ENCODE data around the gene SLC12A8.

The SLC12A8 gene

GRCh38 chr3:125054449-125055329 lies 157.9 kb downstream of the SLC12A8 start:
- in situ Hi-C loops (cut with HindIII; ENCODE audit: low pct_ligation_motif_present, low sequenced_read_pairs) = no loop called here
- no peaks in the 10 kb centered on the region for H3K27me3 ChIP-seq (replicated peaks)

GRCh38 chr3:125054062-125054448 lies 158.5 kb downstream of the SLC12A8 start:
- H3K27ac ChIP-seq = peak overlapping the region; percentile 98

More at GRCh38 chr3:125054449-125055329, 157.9 kb downstream of the SLC12A8 start:
- Histone ChIP-seq H3K27ac (peak overlapping the region; percentile 98), H3K36me3 (replicated peaks) (peaks cover 5% of the 10 kb centered on the region), H3K4me3 (ENCODE audit: low read depth, low read length) (peak overlapping the region; percentile 78)
- peak; percentile 42 for DNase-seq
- peak; percentile 20 for TF ChIP-seq CTCF (IDR thresholded peaks at IDR 0.05; ENCODE audit: low read depth, low read length, missing control alignments)

GRCh38 chr3:125053304-125053699 lies 159.2 kb downstream of the SLC12A8 start:
- H3K36me3 ChIP-seq (replicated peaks) = peaks cover 10% of the 10 kb centered on the region
- H3K4me3 ChIP-seq (ENCODE audit: low read depth, low read length) = peak overlapping the region; percentile 78
- no peak for DNase-seq
- H3K27me3 ChIP-seq (replicated peaks) = no peaks in the 10 kb centered on the region
- in situ Hi-C loops (cut with HindIII; ENCODE audit: low pct_ligation_motif_present, low sequenced_read_pairs) = no loop called here
- H3K27ac ChIP-seq = peak overlapping the region; percentile 98
- no peak for TF ChIP-seq CTCF (IDR thresholded peaks at IDR 0.05; ENCODE audit: low read depth, low read length, missing control alignments)

More at GRCh38 chr3:125054062-125054448, 158.5 kb downstream of the SLC12A8 start:
- in situ Hi-C loops (cut with HindIII; ENCODE audit: low pct_ligation_motif_present, low sequenced_read_pairs) = no loop called here
- no peak for DNase-seq
- Histone ChIP-seq H3K27me3 (replicated peaks) (no peaks in the 10 kb centered on the region), H3K4me3 (ENCODE audit: low read depth, low read length) (peak overlapping the region; percentile 78), H3K36me3 (replicated peaks) (peaks cover 5% of the 10 kb centered on the region)
- TF ChIP-seq CTCF (IDR thresholded peaks at IDR 0.05; ENCODE audit: low read depth, low read length, missing control alignments) = no peak

GRCh38 chr3:125052624-125053303 lies 159.8 kb downstream of the SLC12A8 start:
- in situ Hi-C loops (cut with HindIII; ENCODE audit: low pct_ligation_motif_present, low sequenced_read_pairs) = no loop called here
- no peaks in the 10 kb centered on the region for H3K27me3 ChIP-seq (replicated peaks)
- H3K27ac ChIP-seq = peak overlapping the region; percentile 98
- peak overlapping the region; percentile 78 for H3K4me3 ChIP-seq (ENCODE audit: low read depth, low read length)
- no peak for TF ChIP-seq CTCF (IDR thresholded peaks at IDR 0.05; ENCODE audit: low read depth, low read length, missing control alignments)
- peaks cover 10% of the 10 kb centered on the region for H3K36me3 ChIP-seq (replicated peaks)
- DNase-seq = peak; percentile 90

GRCh38 chr3:125051715-125052581 lies 160.6 kb downstream of the SLC12A8 start:
- DNase-seq = peak; percentile 86
- in situ Hi-C loops (cut with HindIII; ENCODE audit: low pct_ligation_motif_present, low sequenced_read_pairs) = no loop called here
- TF ChIP-seq CTCF (IDR thresholded peaks at IDR 0.05; ENCODE audit: low read depth, low read length, missing control alignments) = peak; percentile 4
- peak overlapping the region; percentile 78 for H3K4me3 ChIP-seq (ENCODE audit: low read depth, low read length)
- H3K36me3 ChIP-seq (replicated peaks) = peaks cover 17% of the 10 kb centered on the region
- no peaks in the 10 kb centered on the region for H3K27me3 ChIP-seq (replicated peaks)
- peak overlapping the region; percentile 98 for H3K27ac ChIP-seq
